ENCODE measurements around the gene MDH1.

DNA sequence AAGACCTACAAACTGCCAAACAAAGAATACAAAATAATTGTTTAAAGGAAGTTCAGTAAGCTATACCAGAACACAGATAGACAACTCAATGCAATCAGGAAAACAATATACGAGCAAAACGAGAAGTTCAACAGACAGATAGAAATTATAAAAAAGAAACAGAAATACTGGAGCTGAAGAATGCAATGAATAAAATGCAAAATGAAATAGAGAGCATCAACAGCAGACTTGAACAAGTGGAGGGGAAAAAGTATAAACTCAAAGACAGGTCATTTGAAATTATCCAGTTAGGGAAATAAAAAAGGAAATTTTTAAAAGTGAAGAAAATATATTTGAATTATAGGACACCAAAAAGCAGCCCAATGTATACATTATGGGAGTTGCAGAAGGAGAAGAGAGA, 43.6 kb downstream of the MDH1 start:
- TF ChIP-seq, protein P1, sequence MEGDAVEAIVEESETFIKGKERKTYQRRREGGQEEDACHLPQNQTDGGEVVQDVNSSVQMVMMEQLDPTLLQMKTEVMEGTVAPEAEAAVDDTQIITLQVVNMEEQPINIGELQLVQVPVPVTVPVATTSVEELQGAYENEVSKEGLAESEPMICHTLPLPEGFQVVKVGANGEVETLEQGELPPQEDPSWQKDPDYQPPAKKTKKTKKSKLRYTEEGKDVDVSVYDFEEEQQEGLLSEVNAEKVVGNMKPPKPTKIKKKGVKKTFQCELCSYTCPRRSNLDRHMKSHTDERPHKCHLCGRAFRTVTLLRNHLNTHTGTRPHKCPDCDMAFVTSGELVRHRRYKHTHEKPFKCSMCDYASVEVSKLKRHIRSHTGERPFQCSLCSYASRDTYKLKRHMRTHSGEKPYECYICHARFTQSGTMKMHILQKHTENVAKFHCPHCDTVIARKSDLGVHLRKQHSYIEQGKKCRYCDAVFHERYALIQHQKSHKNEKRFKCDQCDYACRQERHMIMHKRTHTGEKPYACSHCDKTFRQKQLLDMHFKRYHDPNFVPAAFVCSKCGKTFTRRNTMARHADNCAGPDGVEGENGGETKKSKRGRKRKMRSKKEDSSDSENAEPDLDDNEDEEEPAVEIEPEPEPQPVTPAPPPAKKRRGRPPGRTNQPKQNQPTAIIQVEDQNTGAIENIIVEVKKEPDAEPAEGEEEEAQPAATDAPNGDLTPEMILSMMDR (IDR thresholded peaks at IDR 0.05) = no peak
- TF ChIP-seq POLR2AphosphoS5 (IDR thresholded peaks at IDR 0.05) = no peak
